Osteocyte (in vitro differentiated cells): ENCODE data around the gene CARMIL1. TPM values are rescaled to one million over a fixed set of nuclear protein-coding genes. Genes with fewer than 3 reads are reported as not detected.
A peak's percentile ranks its signal among the peaks of the same experiment; 100 is the strongest.

Source experiments
- DNase-seq: peaks from one replicate; pipeline ENCODE4 v3.0.0; 2021; ENCODE audit warnings: mixed read lengths; ENCODE audit not compliant: unreplicated experiment; ENCODE audit errors: extremely low spot score
- H3K27ac Mint-ChIP-seq: one replicate; pipeline ENCODE4 v1.8.0; 2021; ENCODE audit warnings: mild to moderate bottlenecking, mixed read lengths; ENCODE audit not compliant: unreplicated experiment
- H3K27me3 Mint-ChIP-seq: one replicate; pipeline ENCODE4 v1.8.0; 2021; ENCODE audit warnings: mixed read lengths; ENCODE audit not compliant: unreplicated experiment
- H3K36me3 Mint-ChIP-seq: one replicate; pipeline ENCODE4 v1.8.0; 2021; ENCODE audit warnings: mixed read lengths; ENCODE audit not compliant: unreplicated experiment
- H3K4me1 Mint-ChIP-seq: one replicate; pipeline ENCODE4 v1.8.0; 2021; ENCODE audit warnings: mixed read lengths; ENCODE audit not compliant: unreplicated experiment
- H3K4me3 Mint-ChIP-seq: one replicate; pipeline ENCODE4 v1.8.0; 2021; ENCODE audit warnings: mild to moderate bottlenecking, moderate library complexity, mixed read lengths; ENCODE audit not compliant: unreplicated experiment
- H3K9me3 Mint-ChIP-seq: one replicate; pipeline ENCODE4 v1.8.0; 2021; ENCODE audit warnings: mixed read lengths; ENCODE audit not compliant: unreplicated experiment
- CTCF ChIP-seq: fragments of 200-600 bp; sonication (generic); IDR thresholded peaks from 2 replicates; pipeline ENCODE4 v1.5.0; 2021; ENCODE audit warnings: antibody characterized with exemption, mild to moderate bottlenecking, moderate library complexity
- total RNA-seq: library from RNA; stranded (reverse); gene quantifications from 2 replicates; pipeline ENCODE4 v1.2.1, GENCODE V29; 2021

The CARMIL1 gene
- total RNA-seq, 1 donor from 2014 or later, result 14.9 TPM

GRCh38 chr6:25413207-25413905 lies 134.2 kb downstream of the CARMIL1 start:
- peaks cover 54% of the 10 kb centered on the region for H3K4me1 Mint-ChIP-seq

GRCh38 chr6:25414168-25414567 lies 135.0 kb downstream of the CARMIL1 start:
- Mint-ChIP-seq H3K9me3 (no peaks in the 10 kb centered on the region), H3K27me3 (no peaks in the 10 kb centered on the region), H3K4me3 (no peak overlapping the region), H3K4me1 (peaks cover 60% of the 10 kb centered on the region), H3K27ac (peak overlapping the region; percentile 64), H3K36me3 (no peaks in the 10 kb centered on the region)
- DNase-seq, result no peak
- no peak for TF ChIP-seq CTCF

More at GRCh38 chr6:25413207-25413905, 134.2 kb downstream of the CARMIL1 start:
- no peak for DNase-seq
- Mint-ChIP-seq H3K36me3 (no peaks in the 10 kb centered on the region), H3K9me3 (no peaks in the 10 kb centered on the region), H3K27me3 (no peaks in the 10 kb centered on the region), H3K27ac (peak overlapping the region; percentile 64), H3K4me3 (no peak overlapping the region)
- no peak for TF ChIP-seq CTCF

GRCh38 chr6:25414755-25415154 lies 135.6 kb downstream of the CARMIL1 start:
- TF ChIP-seq CTCF, result no peak
- Mint-ChIP-seq H3K4me3 (no peak overlapping the region), H3K9me3 (no peaks in the 10 kb centered on the region), H3K4me1 (peaks cover 60% of the 10 kb centered on the region), H3K27ac (peak overlapping the region; percentile 50), H3K36me3 (no peaks in the 10 kb centered on the region), H3K27me3 (no peaks in the 10 kb centered on the region)
- no peak for DNase-seq

GRCh38 chr6:25415274-25415673 lies 136.1 kb downstream of the CARMIL1 start:
- TF ChIP-seq CTCF, result no peak

GRCh38 chr6:25415701-25416100 lies 136.5 kb downstream of the CARMIL1 start:
- no peak for TF ChIP-seq CTCF
- peaks cover 8% of the 10 kb centered on the region for H3K36me3 Mint-ChIP-seq
- H3K27me3 Mint-ChIP-seq, result no peaks in the 10 kb centered on the region
- peaks cover 8% of the 10 kb centered on the region for H3K9me3 Mint-ChIP-seq
- peaks cover 60% of the 10 kb centered on the region for H3K4me1 Mint-ChIP-seq
- no peak overlapping the region for H3K4me3 Mint-ChIP-seq
- H3K27ac Mint-ChIP-seq, result no peak overlapping the region
- no peak for DNase-seq

More at GRCh38 chr6:25415274-25415673, 136.1 kb downstream of the CARMIL1 start:
- Mint-ChIP-seq H3K27me3 (no peaks in the 10 kb centered on the region), H3K27ac (peak overlapping the region; percentile 50), H3K36me3 (peaks cover 4% of the 10 kb centered on the region), H3K4me3 (no peak overlapping the region), H3K9me3 (peaks cover 5% of the 10 kb centered on the region), H3K4me1 (peaks cover 60% of the 10 kb centered on the region)
- DNase-seq, result no peak
